Hematopoietic multipotent progenitor cell (in vitro differentiated cells): ENCODE measurements around the gene CREB5. TPM values are rescaled to one million over a fixed set of nuclear protein-coding genes. Genes with fewer than 3 reads are reported as not detected.

Experiments
- DNase-seq, 3 donors: peaks; one replicate each; pipeline ENCODE4 v3.0.0-alpha.2; 2011 to 2015; ENCODE audit warnings: low read depth in 2 of 3, low spot score in 2 of 3
- total RNA-seq: library from RNA; depleted of rRNA; stranded (reverse); fragments of >200 nt; gene quantifications from one replicate; pipeline ENCODE4 v1.2.3, GENCODE V29; 2012

Gene CREB5
- total RNA-seq, 1 donor, result 20.7 TPM

DNA sequence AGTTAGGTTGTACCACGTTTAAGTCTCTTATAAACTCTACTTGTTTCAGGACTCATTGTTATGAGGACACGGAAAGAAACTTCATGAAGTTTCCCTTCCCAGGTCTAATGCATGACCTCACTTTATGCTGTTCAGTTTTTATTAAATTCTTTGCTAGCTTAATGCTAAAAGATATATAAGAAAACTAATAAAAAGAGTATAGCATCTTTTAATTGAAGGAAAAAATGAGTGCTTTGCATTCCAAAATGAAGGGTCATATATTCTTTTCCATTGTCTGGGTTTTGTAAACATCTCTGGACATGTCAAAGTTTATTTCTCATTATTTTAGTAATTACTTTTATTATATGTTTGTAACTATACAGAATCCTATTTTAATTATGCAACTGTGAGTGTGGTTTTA, 255.8 kb downstream of the CREB5 start:
- no peak for DNase-seq

DNA sequence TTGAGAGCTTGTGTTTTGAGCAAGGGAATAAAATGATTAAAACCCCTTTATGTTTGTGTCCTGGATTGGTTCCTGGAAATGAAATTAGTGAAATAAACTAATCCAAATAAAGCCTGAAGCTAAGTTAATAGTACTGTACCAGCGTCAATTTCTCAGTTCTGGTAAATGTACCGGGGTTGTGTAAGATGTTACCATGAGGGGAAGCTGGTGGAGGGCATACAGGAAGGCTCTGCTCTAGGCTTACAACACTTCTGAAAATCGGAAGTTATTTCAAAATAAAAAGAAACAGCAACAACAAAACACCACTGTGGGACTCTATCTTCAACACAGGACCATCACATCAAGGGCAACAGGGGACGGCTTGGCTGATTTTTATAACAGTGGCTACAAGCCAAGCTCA, 257.0 kb downstream of the CREB5 start:
- no peak for DNase-seq

- DNase-seq, result no peak
Observed at GRCh38 chr7:28671526-28671925, 259.2 kb downstream of the CREB5 start.

DNA sequence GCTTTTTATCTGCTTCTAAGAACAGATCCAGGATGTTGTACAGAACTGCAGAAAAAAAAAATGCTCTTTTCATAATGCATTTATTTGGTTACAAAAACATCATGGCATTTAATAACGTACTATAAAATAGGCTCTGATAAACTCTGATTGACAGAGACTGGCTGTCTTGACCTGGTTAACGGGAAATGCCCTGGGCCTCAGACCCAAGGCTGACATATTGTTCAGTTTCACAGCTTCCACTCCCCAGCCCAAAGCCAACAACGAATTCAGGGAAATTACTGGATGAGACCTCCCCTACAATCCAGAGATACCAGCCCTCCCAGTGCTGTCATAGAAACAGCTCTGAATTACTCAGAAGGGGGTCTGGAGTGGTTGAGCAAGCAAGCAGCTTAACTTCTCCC, 260.1 kb downstream of the CREB5 start:
- DNase-seq, result no peak

DNA sequence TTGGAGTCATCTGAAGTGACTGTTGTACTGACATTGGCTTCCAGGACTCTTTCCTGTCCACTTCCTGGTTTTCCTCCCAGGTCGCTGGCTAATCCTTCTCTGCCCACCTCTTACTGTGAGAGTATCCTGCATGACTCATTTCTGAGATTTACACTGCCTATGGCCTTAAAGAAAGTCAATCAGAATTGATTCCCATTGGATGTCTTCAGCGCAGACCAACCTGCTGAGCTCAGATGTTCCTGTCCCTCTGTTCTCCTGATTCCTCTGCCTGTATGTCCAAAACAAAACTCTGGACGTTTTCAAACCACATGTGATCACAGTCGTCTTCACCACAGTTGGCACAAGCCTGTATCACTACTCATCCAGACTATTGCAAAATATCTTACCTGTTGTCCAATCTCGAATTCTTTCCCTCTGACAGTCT, 262.1 kb downstream of the CREB5 start:
- no peak for DNase-seq

- no peak for DNase-seq
Observed at GRCh38 chr7:28675429-28675828, 263.1 kb downstream of the CREB5 start.

DNA sequence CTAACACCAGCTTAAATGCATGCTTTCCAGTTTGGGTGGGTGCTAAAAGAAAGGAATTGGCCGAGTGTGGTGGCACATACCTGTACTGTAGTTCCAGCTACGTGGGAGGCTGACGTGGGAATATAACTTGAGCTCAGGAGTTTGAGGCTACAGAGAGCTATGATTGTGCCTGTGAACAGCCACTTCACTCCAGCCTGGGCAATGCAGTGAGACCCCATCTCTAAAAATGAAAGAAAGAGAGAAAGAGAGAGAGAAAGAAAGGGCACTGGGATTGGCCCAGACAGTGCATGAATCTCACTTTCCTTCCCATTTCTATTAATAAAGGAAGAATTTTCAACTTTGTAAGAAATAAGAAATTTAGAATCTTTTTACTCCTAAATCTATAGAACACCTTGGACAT, 265.4 kb downstream of the CREB5 start:
- no peak for DNase-seq

GRCh38 chr7:28678431-28678965, 266.2 kb downstream of the CREB5 start:
- DNase-seq, result peak in 1 of 3 donors; percentile 25

DNA sequence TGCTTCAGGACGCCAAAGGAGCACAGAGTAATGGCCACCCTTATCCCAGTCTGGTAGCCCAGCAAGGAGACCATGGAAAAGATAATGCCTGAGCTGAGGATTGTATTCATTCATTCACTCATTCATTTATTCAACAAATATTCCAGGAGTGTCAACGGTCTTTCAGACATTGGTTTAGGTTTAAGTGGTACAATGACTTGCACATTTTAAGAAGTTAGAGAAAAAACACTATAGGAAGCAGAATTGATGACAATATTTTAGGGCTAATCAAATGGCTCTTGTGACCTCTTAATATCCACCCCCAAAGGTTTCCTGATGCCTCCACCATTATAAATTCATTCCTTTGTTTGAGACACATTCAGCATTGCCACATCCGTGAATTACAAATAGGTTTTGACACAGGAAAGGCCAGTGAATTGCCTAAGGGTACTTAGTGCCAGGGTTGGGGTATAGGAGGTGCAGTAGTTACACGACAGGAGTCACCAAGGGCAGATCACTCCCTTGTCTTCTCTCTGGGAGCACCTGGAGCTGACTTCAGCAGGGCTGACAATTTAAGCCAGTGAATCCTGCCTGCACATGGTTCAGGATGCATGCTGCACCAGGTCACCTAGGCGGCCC, 269.5 kb downstream of the CREB5 start:
- DNase-seq, result no peak

DNA sequence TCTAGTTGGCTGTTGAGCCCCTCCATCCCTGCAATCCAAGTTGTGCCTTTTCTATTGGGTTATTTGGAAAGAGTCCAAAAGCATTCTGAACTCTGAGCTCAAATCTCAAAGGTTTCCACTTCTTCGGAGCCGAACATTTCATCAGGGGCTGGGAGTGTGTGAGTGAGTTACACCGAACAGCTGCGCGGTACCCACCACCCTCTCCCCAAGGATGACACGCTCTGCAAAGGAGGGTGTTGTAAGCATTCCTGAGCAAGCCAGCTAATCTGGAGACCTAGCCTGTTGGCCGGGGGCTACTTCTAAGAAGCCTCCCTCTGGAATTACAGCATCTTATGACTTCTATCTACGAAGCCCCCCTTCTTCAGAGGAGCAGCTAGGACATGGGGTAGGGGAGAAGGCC, 270.5 kb downstream of the CREB5 start:
- DNase-seq, result no peak

- peak in 2 of 3 donors; percentile 51 to 80 for DNase-seq
Observed at GRCh38 chr7:28684650-28685241, 272.4 kb downstream of the CREB5 start.

- no peak for DNase-seq
Observed at GRCh38 chr7:28685242-28685643, 272.9 kb downstream of the CREB5 start.

GRCh38 chr7:28685644-28686417, 273.5 kb downstream of the CREB5 start:
- peak in 2 of 3 donors; percentile 95 to 96 for DNase-seq

- peak in 2 of 3 donors; percentile 18 to 63 for DNase-seq
Observed at GRCh38 chr7:28686418-28686800, 274.1 kb downstream of the CREB5 start.

GRCh38 chr7:28687537-28687936, 275.2 kb downstream of the CREB5 start:
- no peak for DNase-seq

DNA sequence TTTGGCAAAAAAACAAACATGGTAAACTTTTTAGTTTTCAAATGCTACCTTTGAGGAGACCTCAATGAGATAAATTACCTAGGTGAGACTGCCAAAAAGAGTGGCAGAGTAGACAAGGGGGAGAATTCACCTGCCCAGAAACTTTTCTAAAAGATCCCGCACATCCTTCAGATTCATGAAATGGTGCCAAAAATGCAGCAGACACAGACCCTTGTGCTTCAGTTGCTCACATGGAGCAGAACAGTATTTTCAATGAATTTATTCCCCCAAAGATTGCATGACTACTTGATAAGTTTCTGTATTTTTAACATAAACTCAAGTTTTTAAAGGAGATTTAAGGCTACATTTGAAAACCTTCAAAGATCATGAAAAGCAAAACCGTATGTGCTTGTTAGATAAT, 275.9 kb downstream of the CREB5 start:
- DNase-seq, result no peak

DNA sequence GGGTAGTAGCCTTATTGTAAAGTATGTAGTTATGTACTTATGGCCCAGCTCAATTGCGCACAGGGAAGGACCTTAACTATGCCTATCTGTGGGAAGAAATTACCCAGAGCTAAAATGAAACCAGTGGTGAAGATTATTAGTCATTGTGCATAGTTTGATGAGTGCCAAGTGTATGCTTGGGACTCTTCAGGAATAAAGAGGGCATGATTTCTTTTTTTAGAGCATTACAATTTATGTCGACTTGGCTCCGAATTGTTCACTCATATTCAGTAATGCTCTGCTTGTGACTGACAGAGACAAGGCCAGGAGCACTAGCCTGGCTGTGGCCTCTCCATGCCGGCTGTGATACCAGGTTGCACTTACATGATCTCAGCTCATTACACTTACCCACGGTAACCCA, 276.3 kb downstream of the CREB5 start:
- no peak for DNase-seq

- no peak for DNase-seq
Observed at GRCh38 chr7:28695300-28696295, 283.3 kb downstream of the CREB5 start.

- no peak for DNase-seq
Observed at GRCh38 chr7:28697913-28698563, 285.7 kb downstream of the CREB5 start.

DNA sequence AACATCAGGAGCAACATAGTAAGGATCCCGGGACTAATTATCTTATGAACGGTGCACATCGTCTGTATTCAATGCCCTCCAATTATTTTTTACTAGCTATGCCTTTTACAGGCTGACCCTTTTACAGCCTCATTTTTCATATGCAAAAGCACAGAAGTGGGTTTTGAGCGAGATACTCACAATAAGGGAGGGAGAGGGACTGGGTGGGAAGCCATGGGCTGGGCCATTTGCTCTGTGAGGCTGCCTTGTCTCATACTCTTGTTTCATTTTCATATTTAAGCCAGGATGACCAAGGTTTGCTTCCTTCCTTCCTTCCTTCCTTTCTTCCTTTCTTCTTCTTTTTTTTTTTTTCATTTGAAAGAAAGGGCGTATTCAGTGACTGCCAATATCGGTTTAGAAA, 286.5 kb downstream of the CREB5 start:
- no peak for DNase-seq
